Gastroesophageal sphincter (tissue), 4 donors: ENCODE data around the gene MIEN1. TPM values are rescaled to one million over a fixed set of nuclear protein-coding genes. Genes with fewer than 3 reads are reported as not detected.
A peak's percentile ranks its signal among the peaks of the same experiment; 100 is the strongest.

Source experiments
- ATAC-seq: fragments of 150-250 bp; one replicate; pipeline ENCODE4 v1.9.1; 2016; ENCODE audit warnings: mild to moderate bottlenecking, moderate library complexity
- H3K27ac ChIP-seq, 4 donors: fragments of 200-600 bp; sonication (generic) in 3 of 4; 1 replicate in 3 of 4; 2 replicates in 1 of 4; pipeline ENCODE4 v1.5.1; 2016 to 2019
- H3K27me3 ChIP-seq: fragments of 200-600 bp; sonication (generic); one replicate; pipeline ENCODE4 v1.5.1; 2019
- H3K36me3 ChIP-seq, 2 donors: fragments of 200-600 bp; sonication (generic); one replicate each; pipeline ENCODE4 v1.5.1; 2019; ENCODE audit warnings: control low read depth in 1 of 2
- H3K4me1 ChIP-seq, 3 donors: fragments of 200-600 bp; sonication (generic); 1 replicate in 2 of 3; 2 replicates in 1 of 3; pipeline ENCODE4 v1.5.1; 2016 to 2019; ENCODE audit warnings: control low read depth in 2 of 3
- H3K4me3 ChIP-seq, 2 donors: fragments of 200-600 bp; sonication (generic); one replicate each; pipeline ENCODE4 v1.5.1; 2019; ENCODE audit warnings: mild to moderate bottlenecking in 1 of 2, moderate library complexity in 1 of 2
- H3K9me3 ChIP-seq, 3 donors: fragments of 200-600 bp; sonication (generic); one replicate each; pipeline ENCODE4 v1.5.1; 2017 to 2019; ENCODE audit warnings: control low read depth in 2 of 3
- CTCF ChIP-seq, 4 experiments: fragments of 200-600 bp in 2 of 4; fragments of 450-650 bp in 2 of 4; sonication (generic) in 1 of 4; IDR thresholded peaks; one replicate each; pipeline ENCODE4 v1.5.1; 2017 to 2019; ENCODE audit warnings: antibody characterized with exemption in 4 of 4, mild to moderate bottlenecking in 2 of 4, moderate library complexity in 2 of 4
- EP300 ChIP-seq: sonication (generic); formaldehyde crosslinking; IDR thresholded peaks from one replicate; pipeline ENCODE4 v1.6.1; 2017; ENCODE audit warnings: antibody characterized with exemption, mild to moderate bottlenecking
- POLR2A ChIP-seq, 2 donors: fragments of 450-650 bp; IDR thresholded peaks; one replicate each; pipeline ENCODE4 v1.6.1; 2017; ENCODE audit warnings: antibody characterized with exemption in 2 of 2, mild to moderate bottlenecking in 2 of 2, moderate library complexity in 1 of 2
- POLR2AphosphoS5 ChIP-seq: sonication (generic); formaldehyde crosslinking; IDR thresholded peaks from one replicate; pipeline ENCODE4 v1.6.1; 2017; ENCODE audit warnings: antibody characterized with exemption
- WGBS, 2 donors: methylation state at CpG; one replicate each; pipeline ENCODE4 v1.1.5; 2018; ENCODE audit warnings: low coverage in 1 of 2; 5-methylcytosine and 5-hydroxymethylcytosine counted together
- small RNA-seq, 4 donors: library from RNA; depleted of rRNA; stranded (forward); fragments of <200 nt; gene quantifications; one replicate each; pipeline ENCODE3, GENCODE V24; 2016
- total RNA-seq, 4 donors: library from RNA; depleted of rRNA; stranded (reverse); fragments of >200 nt; gene quantifications; one replicate each; pipeline ENCODE4 v1.1.0, GENCODE V29; 2016

Gene MIEN1
- total RNA-seq, 4 donors from 2014 or later: 39.4 to 72.4 (median 45.2) TPM

- Histone ChIP-seq H3K4me1 (peaks cover 0 to 37% (median 17%) of the 10 kb centered on the region in 3 donors), H3K36me3 (peaks cover 0 to 55% of the 10 kb centered on the region in 2 donors), H3K27ac (peak overlapping the region in 1 of 4 donors; percentile 29), H3K27me3 (no peaks in the 10 kb centered on the region), H3K4me3 (no peak overlapping the region), H3K9me3 (no peaks in the 10 kb centered on the region)
- TF ChIP-seq POLR2AphosphoS5 (no peak), POLR2A (IDR thresholded peaks at IDR 0.05) (no peak), CTCF (IDR thresholded peaks at IDR 0.05) (no peak), EP300 (no peak)
- ATAC-seq: no peak
- WGBS, 2 donors: 85 to 96% methylated on average over 4 to 10 of the region's 12 CpGs
Measured at GRCh38 chr17:39679521-39680192, 50.7 kb downstream of the MIEN1 start.

Small RNA genes lying within 50 kb of the gene (small RNA-seq; reads per million reads assigned to genes)
- 0 to 1.2 (median 0.13) reads per million in 4 donors for gene MIR4728

Other genes with a start within 250 kb of the MIEN1 start
- gene NEUROD2, start 122.6 kb downstream of the MIEN1 start, total RNA-seq: not detected
- 10 to 100 TPM in 1 of 4 donors, 1 to 10 TPM in 3; 2.7 to 12.2 (median 8.6) TPM for gene PPP1R1B, start 103.6 kb downstream of the MIEN1 start, total RNA-seq
- 10 to 100 TPM; 24.5 to 41.4 (median 27.5) TPM for gene STARD3, start 93.4 kb downstream of the MIEN1 start, total RNA-seq
- 1 to 10 TPM in 3 of 4 donors, under 1 TPM in 1; 0.25 to 3.6 (median 1.5) TPM for gene TCAP, start 65.2 kb downstream of the MIEN1 start, total RNA-seq
- gene PNMT, start 62.1 kb downstream of the MIEN1 start, total RNA-seq: 10 to 100 TPM in 1 of 4 donors, 1 to 10 TPM in 3; 6.7 to 11.7 (median 7.5) TPM
- 10 to 100 TPM in 3 of 4 donors, 1 to 10 TPM in 1; 9.9 to 13.6 (median 11.1) TPM for gene PGAP3, start 42.5 kb downstream of the MIEN1 start, total RNA-seq
- gene ERBB2, start 30.5 kb downstream of the MIEN1 start, total RNA-seq: 10 to 100 TPM; 43.3 to 60.8 (median 48.2) TPM
- gene GRB7, start 7.4 kb upstream of the MIEN1 start, total RNA-seq: 1 to 10 TPM in 1 of 4 donors, under 1 TPM in 1, not detected in 2; 0.85 to 5.8 TPM
- 1 to 10 TPM in 2 of 4 donors, under 1 TPM in 2; 0.62 to 1.5 (median 0.95) TPM for gene IKZF3, start 133.8 kb upstream of the MIEN1 start, total RNA-seq
- not detected for gene ZPBP2, start 137.7 kb upstream of the MIEN1 start, total RNA-seq
- gene GSDMB, start 188.1 kb upstream of the MIEN1 start, total RNA-seq: 1 to 10 TPM; 1.1 to 7.9 (median 3.0) TPM
- 10 to 100 TPM; 41.9 to 51.2 (median 46.9) TPM for gene ORMDL3, start 197.1 kb upstream of the MIEN1 start, total RNA-seq
- 1 to 10 TPM in 1 of 4 donors, not detected in 3; 1.1 TPM for gene LRRC3C, start 197.2 kb upstream of the MIEN1 start, total RNA-seq
- 1 to 10 TPM in 1 of 4 donors, under 1 TPM in 2, not detected in 1; 0.35 to 1.6 (median 0.54) TPM for gene GSDMA, start 232.5 kb upstream of the MIEN1 start, total RNA-seq